Measurements from ENCODE around the gene SYT5. TPM values are rescaled to one million over a fixed set of nuclear protein-coding genes. Genes with fewer than 3 reads are reported as not detected.

The SYT5 gene
- total RNA-seq, 1 experiment from 2014 or later = 4.5 TPM

GRCh38 chr19:55229789-55230182, 49.7 kb upstream of the SYT5 start:
- H3K14ac ChIP-seq (ENCODE audit: insufficient read depth, low read length) = no peak overlapping the region
- H3K56ac ChIP-seq (ENCODE audit: insufficient read length, low read depth, low read length) = no peak overlapping the region
- H2AK5ac ChIP-seq (ENCODE audit: insufficient read length, low read length) = no peak overlapping the region
- no peak for TF ChIP-seq CTCF (conservative IDR thresholded peaks at IDR 0.05)
- H2AFZ ChIP-seq (ENCODE audit: low read length) = no peak overlapping the region
- no peak overlapping the region for H3K9ac ChIP-seq (ENCODE audit: extremely low read depth, insufficient read length, low read length)
- no peak overlapping the region for H4K5ac ChIP-seq (ENCODE audit: insufficient read length, low read depth, low read length)
- H3K79me1 ChIP-seq (ENCODE audit: insufficient read depth, low read depth, low read length, poor library complexity, severe bottlenecking) = no peaks in the 10 kb centered on the region
- no peak overlapping the region for H2BK120ac ChIP-seq (ENCODE audit: low read depth, low read length, poor library complexity, severe bottlenecking)
- no peak overlapping the region for H3T11ph ChIP-seq (ENCODE audit: low read length)
- no peak for DNase-seq
- no peak overlapping the region for H2BK12ac ChIP-seq (ENCODE audit: insufficient read length, low read depth, low read length)
- no peak overlapping the region for H3K4me3 Mint-ChIP-seq
- no CpG with 5 or more reads among the region's 17 CpGs for WGBS (ENCODE audit: extremely low coverage, insufficient read length, low lambda C conversion rate)
- H3K23ac ChIP-seq (ENCODE audit: insufficient read length, low read depth, low read length) = no peak overlapping the region
- H2BK5ac ChIP-seq (ENCODE audit: insufficient read length, low read length) = no peak overlapping the region
- no peaks in the 10 kb centered on the region for H3K9me3 Mint-ChIP-seq
- H3K27me3 Mint-ChIP-seq (ENCODE audit: low read depth) = no peaks in the 10 kb centered on the region; the same call in 1 of the 2 replicates
- H4K20me1 ChIP-seq (ENCODE audit: control insufficient read depth, insufficient read depth, insufficient read length) = no peaks in the 10 kb centered on the region
- H3K9me3 ChIP-seq (ENCODE audit: control insufficient read depth, low read depth, low read length) = no peaks in the 10 kb centered on the region
- no peak overlapping the region for H2BK15ac ChIP-seq (ENCODE audit: low read depth, low read length)
- H4K8ac ChIP-seq (replicated peaks; ENCODE audit: insufficient read length, low read depth, low read length) = no peak overlapping the region
- no peak overlapping the region for H3K4ac ChIP-seq (ENCODE audit: low read depth, low read length)
- no peak overlapping the region for H3K27ac Mint-ChIP-seq
- no peaks in the 10 kb centered on the region for H3K23me2 ChIP-seq (ENCODE audit: insufficient read length, low read depth, low read length, poor library complexity, severe bottlenecking)
- no peaks in the 10 kb centered on the region for H3K4me1 ChIP-seq (ENCODE audit: insufficient read depth, low read length)
- H3K4me1 Mint-ChIP-seq = peaks cover 0 to 6% of the 10 kb centered on the region in 2 experiments; a peak in 2 of 4 replicates
- H3K4me2 ChIP-seq (ENCODE audit: insufficient read depth, insufficient read length, low read length) = no peak overlapping the region
- no peak overlapping the region for H4K91ac ChIP-seq (ENCODE audit: insufficient read length, low read depth, low read length)
- H3K36me3 Mint-ChIP-seq (ENCODE audit: insufficient read depth in 1 of 3, low read depth in 3 of 3) = peaks cover 13 to 44% (median 42%) of the 10 kb centered on the region in 3 experiments; a peak in 6 of 7 replicates
- H3K27ac ChIP-seq (ENCODE audit: insufficient read length, low read depth, low read length) = no peak overlapping the region
- no peaks in the 10 kb centered on the region for H3K27me3 ChIP-seq (ENCODE audit: insufficient read depth, low read length)
- H2BK20ac ChIP-seq (ENCODE audit: low read depth, low read length, poor library complexity, severe bottlenecking) = no peak overlapping the region
- H3K79me2 ChIP-seq (ENCODE audit: insufficient read depth, low read length) = no peaks in the 10 kb centered on the region
- no peak overlapping the region for H3K18ac ChIP-seq (ENCODE audit: insufficient read length, low read depth, low read length)

All from H9 (cell line).